Activated naive CD4-positive, alpha-beta T cell treated with anti-CD3 and anti-CD28 coated beads, Interleukin-2, amount 10 ng/mL, durations not matched to agents 7 days and 5 days (primary cell): ENCODE data around the gene PCGF5.

Experiments used
- CTCF ChIA-PET: fragments of 350-600 bp; sonication (Branson Sonifier 250); formaldehyde crosslinking; loops from one replicate; lab custom pipeline; 2021; ENCODE audit warnings: antibody characterized with exemption; lab: Charles Lee
- DNase-seq: peaks from one replicate; pipeline ENCODE4 v3.0.0-alpha.2; 2020
- H3K27ac Mint-ChIP-seq: one replicate; pipeline ENCODE4 v1.8.0; 2021; ENCODE audit warnings: mild to moderate bottlenecking, moderate library complexity, mixed read lengths
- H3K27me3 Mint-ChIP-seq: one replicate; pipeline ENCODE4 v1.8.0; 2021; ENCODE audit warnings: mild to moderate bottlenecking, mixed read lengths
- H3K36me3 Mint-ChIP-seq: one replicate; pipeline ENCODE4 v1.8.0; 2021; ENCODE audit warnings: mixed read lengths
- H3K4me1 Mint-ChIP-seq: one replicate; pipeline ENCODE4 v1.8.0; 2021; ENCODE audit warnings: mixed read lengths
- H3K4me3 Mint-ChIP-seq: one replicate; pipeline ENCODE4 v1.8.0; 2021; ENCODE audit warnings: mild to moderate bottlenecking, moderate library complexity, mixed read lengths
- H3K9me3 Mint-ChIP-seq: one replicate; pipeline ENCODE4 v1.8.0; 2021; ENCODE audit warnings: mixed read lengths

PCGF5 gene

DNA sequence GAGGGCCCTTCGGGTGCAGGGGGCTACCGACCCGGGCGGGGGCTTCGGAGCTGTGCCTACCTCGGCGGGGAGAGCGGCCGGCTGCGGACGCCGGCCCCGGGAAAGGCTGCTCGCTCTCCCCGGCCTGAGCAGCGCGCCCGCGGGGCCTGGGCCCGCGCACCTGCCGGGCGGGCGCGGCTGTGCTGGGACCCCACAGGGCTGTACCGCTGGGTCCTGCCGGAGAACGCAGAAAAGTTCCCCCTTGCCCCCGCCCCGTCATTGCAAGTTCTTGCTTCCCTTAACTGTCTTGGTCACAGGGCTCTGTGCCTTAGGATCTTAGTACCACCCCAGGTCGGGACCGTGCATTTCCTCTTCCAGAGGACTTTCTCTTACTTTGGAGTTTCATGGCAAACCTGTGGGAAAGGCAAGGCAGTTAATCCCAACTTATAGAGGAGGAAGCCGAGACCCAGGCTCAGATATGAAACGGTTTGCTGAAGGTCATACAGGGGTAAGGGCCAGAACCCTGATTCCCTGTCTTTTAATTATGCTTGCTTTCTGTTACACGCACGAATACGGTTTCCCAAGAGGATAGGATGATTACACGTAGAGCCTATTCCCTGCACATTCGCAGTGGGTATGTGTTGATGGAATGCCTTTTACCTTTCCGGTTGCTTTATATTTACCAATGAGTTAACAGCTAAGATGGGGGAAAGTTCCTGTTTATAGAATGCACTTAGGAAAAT, 652 bp downstream of the PCGF5 start:
- peak overlapping the region; percentile 89 for H3K27ac Mint-ChIP-seq
- peak overlapping the region; percentile 85 for H3K4me3 Mint-ChIP-seq
- no peaks in the 10 kb centered on the region for H3K9me3 Mint-ChIP-seq
- peaks cover 47% of the 10 kb centered on the region for H3K4me1 Mint-ChIP-seq
- H3K27me3 Mint-ChIP-seq, result no peaks in the 10 kb centered on the region
- H3K36me3 Mint-ChIP-seq, result peaks cover 25% of the 10 kb centered on the region
- CTCF ChIA-PET, result interaction anchor here (1.0 kb wide), 1 partner anchor 58 kb away, joined by 3 read pairs; no protein-coding TSS in a partner anchor
- DNase-seq, result peak; percentile 53

GRCh38 chr10:91226093-91226492, 5.6 kb downstream of the PCGF5 start:
- H3K4me3 Mint-ChIP-seq, result no peak overlapping the region
- DNase-seq, result no peak
- H3K27me3 Mint-ChIP-seq, result no peaks in the 10 kb centered on the region
- H3K27ac Mint-ChIP-seq, result no peak overlapping the region
- CTCF ChIA-PET, result interaction anchor here (0.5 to 1.0 kb wide), 3 partner anchors 26 to 364 kb away, joined by 3 to 4 read pairs (median 3); no protein-coding TSS in a partner anchor
- no peaks in the 10 kb centered on the region for H3K9me3 Mint-ChIP-seq
- peaks cover 64% of the 10 kb centered on the region for H3K4me1 Mint-ChIP-seq
- peaks cover 45% of the 10 kb centered on the region for H3K36me3 Mint-ChIP-seq

GRCh38 chr10:91227576-91227975, 7.1 kb downstream of the PCGF5 start:
- peaks cover 49% of the 10 kb centered on the region for H3K4me1 Mint-ChIP-seq
- H3K27me3 Mint-ChIP-seq, result no peaks in the 10 kb centered on the region
- H3K27ac Mint-ChIP-seq, result no peak overlapping the region
- no peak for DNase-seq
- no peak overlapping the region for H3K4me3 Mint-ChIP-seq
- CTCF ChIA-PET, result interaction anchor here (0.5 to 1.5 kb wide), 3 partner anchors 14 to 685 kb away, joined by 3 to 4 read pairs (median 3); no protein-coding TSS in a partner anchor
- H3K9me3 Mint-ChIP-seq, result no peaks in the 10 kb centered on the region
- H3K36me3 Mint-ChIP-seq, result peaks cover 38% of the 10 kb centered on the region

DNA sequence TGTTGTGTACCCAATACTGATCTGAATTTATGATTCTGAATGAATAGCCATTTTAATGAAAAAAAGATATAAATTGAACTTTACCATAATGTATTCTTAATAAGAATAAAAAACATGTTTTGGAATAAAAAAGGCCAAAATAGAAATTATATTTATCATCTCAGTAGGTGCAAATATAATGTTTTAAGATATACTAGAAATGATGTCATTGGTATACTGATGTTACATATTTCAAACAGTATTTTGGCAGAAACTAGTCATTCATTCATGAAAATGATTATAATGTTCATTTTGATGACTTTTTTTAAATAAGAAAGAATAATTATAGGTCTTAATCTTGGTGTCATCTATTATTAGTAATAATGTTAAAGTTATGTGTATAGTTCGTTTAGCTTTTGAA, 9.2 kb downstream of the PCGF5 start:
- Mint-ChIP-seq H3K4me1 (peaks cover 31% of the 10 kb centered on the region), H3K27ac (no peak overlapping the region), H3K9me3 (no peaks in the 10 kb centered on the region), H3K36me3 (peaks cover 32% of the 10 kb centered on the region), H3K27me3 (no peaks in the 10 kb centered on the region), H3K4me3 (no peak overlapping the region)
- DNase-seq, result no peak
- CTCF ChIA-PET, result no interaction called here

DNA sequence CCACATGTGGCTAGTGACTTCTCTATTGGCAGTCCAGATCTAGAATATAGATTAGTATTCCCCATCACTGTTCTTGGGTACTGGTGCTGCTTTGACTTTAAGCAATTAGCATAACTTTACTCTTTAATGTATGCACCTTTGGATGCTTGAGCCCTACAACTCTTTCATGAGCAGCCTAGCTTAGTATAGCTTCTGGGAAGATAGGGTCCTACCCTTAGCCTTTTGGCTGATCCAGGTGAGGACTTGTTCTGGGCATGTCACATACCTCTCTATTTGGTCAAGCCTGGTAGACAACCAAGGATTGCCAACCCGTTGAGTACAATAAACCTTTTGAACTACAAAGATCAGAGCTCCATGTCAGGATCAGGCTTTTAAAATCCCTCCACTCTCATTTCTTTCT, 17.7 kb downstream of the PCGF5 start:
- peaks cover 39% of the 10 kb centered on the region for H3K36me3 Mint-ChIP-seq
- H3K4me3 Mint-ChIP-seq, result no peak overlapping the region
- no peaks in the 10 kb centered on the region for H3K9me3 Mint-ChIP-seq
- CTCF ChIA-PET, result interaction anchor here (0.8 to 3.1 kb wide), 3 partner anchors 10 to 30 kb away, joined by 3 to 11 read pairs (median 4); no protein-coding TSS in a partner anchor
- H3K27ac Mint-ChIP-seq, result no peak overlapping the region
- H3K27me3 Mint-ChIP-seq, result no peaks in the 10 kb centered on the region
- DNase-seq, result no peak
- peaks cover 9% of the 10 kb centered on the region for H3K4me1 Mint-ChIP-seq

DNA sequence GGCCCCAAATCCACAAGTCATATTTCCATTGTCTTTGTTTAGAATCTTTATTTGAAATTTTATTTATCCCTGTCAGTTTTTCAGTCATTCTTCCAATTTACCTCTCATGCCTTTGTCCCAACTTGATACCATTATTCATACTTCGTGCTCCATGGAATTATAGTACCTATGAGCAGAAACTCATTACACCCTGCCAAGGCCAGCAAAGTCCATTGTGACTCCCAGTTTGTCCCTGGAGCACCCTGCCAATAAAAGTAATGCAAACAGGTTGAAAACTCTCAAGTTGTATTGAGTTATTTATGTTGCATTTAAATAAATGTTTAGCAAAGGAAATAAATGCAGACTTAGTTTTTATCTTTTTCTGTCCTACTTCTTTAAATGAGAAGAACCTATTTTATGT, 19.3 kb downstream of the PCGF5 start:
- H3K27ac Mint-ChIP-seq, result no peak overlapping the region
- CTCF ChIA-PET, result interaction anchor here (1.0 to 3.1 kb wide), 2 partner anchors 11 to 162 kb away, joined by 3 to 11 read pairs; no protein-coding TSS in a partner anchor

GRCh38 chr10:91242940-91243339, 22.5 kb downstream of the PCGF5 start:
- Mint-ChIP-seq H3K27ac (no peak overlapping the region), H3K27me3 (no peaks in the 10 kb centered on the region), H3K4me1 (peaks cover 11% of the 10 kb centered on the region), H3K4me3 (no peak overlapping the region), H3K9me3 (no peaks in the 10 kb centered on the region), H3K36me3 (peaks cover 9% of the 10 kb centered on the region)
- no peak for DNase-seq
- CTCF ChIA-PET, result no interaction called here

More for the DNA sequence above, 19.3 kb downstream of the PCGF5 start:
- Mint-ChIP-seq H3K27me3 (no peaks in the 10 kb centered on the region), H3K4me1 (peaks cover 11% of the 10 kb centered on the region), H3K36me3 (peaks cover 28% of the 10 kb centered on the region), H3K9me3 (no peaks in the 10 kb centered on the region), H3K4me3 (no peak overlapping the region)
- no peak for DNase-seq

GRCh38 chr10:91247360-91248111, 27.1 kb downstream of the PCGF5 start:
- H3K27ac Mint-ChIP-seq, result peak overlapping the region; percentile 15
- no peaks in the 10 kb centered on the region for H3K27me3 Mint-ChIP-seq
- peaks cover 15% of the 10 kb centered on the region for H3K4me1 Mint-ChIP-seq
- CTCF ChIA-PET, result interaction anchor here (5.2 to 6.6 kb wide), 2 partner anchors 159 to 242 kb away, joined by 38 to 129 read pairs; no protein-coding TSS in a partner anchor
- H3K9me3 Mint-ChIP-seq, result no peaks in the 10 kb centered on the region
- DNase-seq, result peak; percentile 23
- peaks cover 18% of the 10 kb centered on the region for H3K36me3 Mint-ChIP-seq
- H3K4me3 Mint-ChIP-seq, result no peak overlapping the region

DNA sequence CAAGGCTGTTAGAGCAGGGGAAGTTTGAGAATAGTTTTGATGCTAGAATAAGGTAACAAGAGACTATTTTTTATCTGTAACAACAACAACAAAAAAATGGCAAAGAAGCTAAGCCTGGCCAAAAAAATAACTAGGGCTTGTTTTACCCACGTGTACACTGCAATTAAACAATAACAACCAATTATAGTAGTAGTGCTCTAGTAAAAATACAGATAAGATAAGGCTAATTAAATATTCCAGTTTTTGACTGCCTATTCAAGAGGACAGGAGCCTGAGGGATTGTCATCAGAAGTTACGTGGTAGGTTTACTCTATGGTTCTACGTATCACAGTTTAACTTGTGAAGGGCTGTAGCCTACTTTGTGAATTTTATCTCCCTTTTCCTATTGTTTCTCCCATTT, 29.2 kb downstream of the PCGF5 start:
- DNase-seq, result no peak
- Mint-ChIP-seq H3K36me3 (peaks cover 32% of the 10 kb centered on the region), H3K4me3 (no peak overlapping the region), H3K4me1 (peaks cover 8% of the 10 kb centered on the region), H3K27ac (no peak overlapping the region), H3K9me3 (no peaks in the 10 kb centered on the region), H3K27me3 (no peaks in the 10 kb centered on the region)
- CTCF ChIA-PET, result interaction anchor here (0.6 to 6.6 kb wide), 19 partner anchors 10 to 370 kb away, joined by 3 to 129 read pairs (median 6); no protein-coding TSS in a partner anchor

DNA sequence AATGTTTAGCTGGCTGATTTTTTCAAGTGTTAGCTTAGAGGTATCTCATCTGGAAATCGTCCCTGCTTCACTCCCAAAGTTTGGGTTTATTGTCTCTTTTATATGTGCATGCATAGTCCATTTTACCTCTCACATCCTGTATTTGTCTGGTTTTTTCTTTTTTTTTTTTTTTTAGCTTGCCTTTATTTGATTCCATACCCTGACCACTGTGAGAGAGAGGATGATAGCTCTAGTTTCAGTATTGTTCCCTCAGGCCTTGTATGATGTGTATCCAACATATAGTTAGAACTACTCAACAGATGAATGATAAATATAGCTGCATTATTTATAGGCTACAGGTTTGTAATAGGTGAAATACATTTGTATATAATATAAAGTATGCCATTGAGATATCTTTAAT, 29.9 kb downstream of the PCGF5 start:
- Mint-ChIP-seq H3K36me3 (peaks cover 36% of the 10 kb centered on the region), H3K27me3 (no peaks in the 10 kb centered on the region), H3K27ac (peak overlapping the region; percentile 30), H3K9me3 (no peaks in the 10 kb centered on the region), H3K4me1 (peaks cover 8% of the 10 kb centered on the region), H3K4me3 (no peak overlapping the region)
- DNase-seq, result no peak
- CTCF ChIA-PET, result interaction anchor here (0.8 to 6.6 kb wide), 25 partner anchors 9 to 371 kb away, joined by 3 to 129 read pairs (median 5); no protein-coding TSS in a partner anchor

- Mint-ChIP-seq H3K27ac (no peak overlapping the region), H3K36me3 (peaks cover 43% of the 10 kb centered on the region), H3K4me1 (peaks cover 8% of the 10 kb centered on the region), H3K27me3 (no peaks in the 10 kb centered on the region), H3K9me3 (no peaks in the 10 kb centered on the region), H3K4me3 (no peak overlapping the region)
- CTCF ChIA-PET, result interaction anchor here (0.7 to 6.6 kb wide), 25 partner anchors 12 to 372 kb away, joined by 3 to 129 read pairs (median 5); no protein-coding TSS in a partner anchor
- peak; percentile 66 for DNase-seq
Measured at GRCh38 chr10:91251430-91252056, 31.1 kb downstream of the PCGF5 start.

DNA sequence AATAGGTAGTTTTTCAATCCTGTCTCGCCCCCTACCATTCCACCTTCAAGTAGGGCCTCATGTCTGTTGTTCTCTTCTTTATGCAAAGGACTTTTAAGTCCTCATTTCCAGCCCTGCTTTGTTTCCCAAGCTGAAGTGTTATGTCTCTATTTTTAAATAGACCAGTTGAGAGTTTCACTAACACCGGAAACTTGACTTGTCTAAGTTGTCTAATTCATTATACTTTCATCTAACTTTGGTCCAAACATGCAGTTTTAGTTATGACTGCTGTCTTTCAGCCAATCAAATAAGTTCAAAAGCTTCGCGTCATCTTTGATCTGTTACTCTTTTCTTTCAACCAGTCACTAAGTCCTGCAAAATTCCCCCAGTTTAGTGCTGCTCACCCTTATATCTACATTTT, 32.8 kb downstream of the PCGF5 start:
- Mint-ChIP-seq H3K36me3 (peaks cover 59% of the 10 kb centered on the region), H3K27me3 (no peaks in the 10 kb centered on the region), H3K9me3 (no peaks in the 10 kb centered on the region), H3K4me3 (no peak overlapping the region), H3K27ac (peak overlapping the region; percentile 13), H3K4me1 (peaks cover 8% of the 10 kb centered on the region)
- DNase-seq, result no peak
- CTCF ChIA-PET, result interaction anchor here (0.8 to 6.6 kb wide), 3 partner anchors 164 to 341 kb away, joined by 3 to 129 read pairs (median 49); no protein-coding TSS in a partner anchor

- no peak for DNase-seq
- Mint-ChIP-seq H3K4me1 (no peaks in the 10 kb centered on the region), H3K27me3 (no peaks in the 10 kb centered on the region), H3K27ac (no peak overlapping the region), H3K9me3 (peaks cover 2% of the 10 kb centered on the region), H3K36me3 (peaks cover 58% of the 10 kb centered on the region), H3K4me3 (no peak overlapping the region)
- CTCF ChIA-PET, result interaction anchor here (1.5 kb wide), 1 partner anchor 251 kb away, joined by 6 read pairs; no protein-coding TSS in a partner anchor
Measured at GRCh38 chr10:91257310-91257709, 36.8 kb downstream of the PCGF5 start.
